ENCODE results near the gene ACTR10.

DNA sequence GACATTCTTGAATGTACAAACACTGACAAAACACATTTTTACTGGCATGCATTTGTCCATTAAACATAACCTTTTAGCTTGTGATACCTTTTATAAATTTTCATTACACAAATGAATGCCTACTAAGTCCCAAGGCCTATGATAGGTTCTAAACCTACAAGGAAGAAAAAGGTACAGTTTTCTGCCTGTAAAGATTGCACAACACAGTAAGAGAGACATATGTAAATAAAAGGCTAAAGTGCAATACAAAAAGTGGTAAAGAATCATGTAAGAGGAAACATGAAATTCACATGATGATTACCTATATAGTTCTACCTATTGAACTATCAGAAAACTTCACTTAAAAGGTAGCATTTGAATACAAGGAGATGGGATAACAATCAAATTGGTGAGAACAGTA lies 83.8 kb downstream of the ACTR10 start:
- TF ChIP-seq, protein P1, sequence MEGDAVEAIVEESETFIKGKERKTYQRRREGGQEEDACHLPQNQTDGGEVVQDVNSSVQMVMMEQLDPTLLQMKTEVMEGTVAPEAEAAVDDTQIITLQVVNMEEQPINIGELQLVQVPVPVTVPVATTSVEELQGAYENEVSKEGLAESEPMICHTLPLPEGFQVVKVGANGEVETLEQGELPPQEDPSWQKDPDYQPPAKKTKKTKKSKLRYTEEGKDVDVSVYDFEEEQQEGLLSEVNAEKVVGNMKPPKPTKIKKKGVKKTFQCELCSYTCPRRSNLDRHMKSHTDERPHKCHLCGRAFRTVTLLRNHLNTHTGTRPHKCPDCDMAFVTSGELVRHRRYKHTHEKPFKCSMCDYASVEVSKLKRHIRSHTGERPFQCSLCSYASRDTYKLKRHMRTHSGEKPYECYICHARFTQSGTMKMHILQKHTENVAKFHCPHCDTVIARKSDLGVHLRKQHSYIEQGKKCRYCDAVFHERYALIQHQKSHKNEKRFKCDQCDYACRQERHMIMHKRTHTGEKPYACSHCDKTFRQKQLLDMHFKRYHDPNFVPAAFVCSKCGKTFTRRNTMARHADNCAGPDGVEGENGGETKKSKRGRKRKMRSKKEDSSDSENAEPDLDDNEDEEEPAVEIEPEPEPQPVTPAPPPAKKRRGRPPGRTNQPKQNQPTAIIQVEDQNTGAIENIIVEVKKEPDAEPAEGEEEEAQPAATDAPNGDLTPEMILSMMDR (IDR thresholded peaks at IDR 0.05; ENCODE audit: insufficient read depth, low read depth, low read length) = no peak
- no peak for TF ChIP-seq EZH2 (IDR thresholded peaks at IDR 0.05; ENCODE audit: insufficient read depth, low read length)
